Astrocyte (in vitro differentiated cells and primary cell): ENCODE measurements around the gene NT5E.

Experiments
- EZH2 ChIP-seq: IDR thresholded peaks from 2 replicates; pipeline ENCODE4 v1.6.1; 2012; ENCODE audit warnings: mild to moderate bottlenecking, low read length, inconsistent platforms; ENCODE audit not compliant: insufficient read depth
- TF ChIP-seq, protein P1 (sequence below): IDR thresholded peaks from 2 replicates; pipeline ENCODE4 v1.5.1; 2011; ENCODE audit warnings: low read depth, mild to moderate bottlenecking, inconsistent platforms, low read length, moderate library complexity; ENCODE audit not compliant: insufficient read depth

- TF ChIP-seq, protein P1, sequence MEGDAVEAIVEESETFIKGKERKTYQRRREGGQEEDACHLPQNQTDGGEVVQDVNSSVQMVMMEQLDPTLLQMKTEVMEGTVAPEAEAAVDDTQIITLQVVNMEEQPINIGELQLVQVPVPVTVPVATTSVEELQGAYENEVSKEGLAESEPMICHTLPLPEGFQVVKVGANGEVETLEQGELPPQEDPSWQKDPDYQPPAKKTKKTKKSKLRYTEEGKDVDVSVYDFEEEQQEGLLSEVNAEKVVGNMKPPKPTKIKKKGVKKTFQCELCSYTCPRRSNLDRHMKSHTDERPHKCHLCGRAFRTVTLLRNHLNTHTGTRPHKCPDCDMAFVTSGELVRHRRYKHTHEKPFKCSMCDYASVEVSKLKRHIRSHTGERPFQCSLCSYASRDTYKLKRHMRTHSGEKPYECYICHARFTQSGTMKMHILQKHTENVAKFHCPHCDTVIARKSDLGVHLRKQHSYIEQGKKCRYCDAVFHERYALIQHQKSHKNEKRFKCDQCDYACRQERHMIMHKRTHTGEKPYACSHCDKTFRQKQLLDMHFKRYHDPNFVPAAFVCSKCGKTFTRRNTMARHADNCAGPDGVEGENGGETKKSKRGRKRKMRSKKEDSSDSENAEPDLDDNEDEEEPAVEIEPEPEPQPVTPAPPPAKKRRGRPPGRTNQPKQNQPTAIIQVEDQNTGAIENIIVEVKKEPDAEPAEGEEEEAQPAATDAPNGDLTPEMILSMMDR, result peak; percentile 98
- TF ChIP-seq EZH2, result no peak
Observed at GRCh38 chr6:85482905-85483700, 33.2 kb downstream of the NT5E start.
